Neutrophil (primary cell): ENCODE data around the gene SH2D1B.
A peak's percentile ranks its signal among the peaks of the same experiment; 100 is the strongest.
"Not testable (repeated sequence)": the region's sequence is repeated elsewhere in the genome, so short reads cannot be mapped to it uniquely, and the experiment has no call there.

Experiments used
- H3K27ac ChIP-seq: fragments of 200-600 bp; sonication (generic); 2 replicates; pipeline ENCODE4 v1.5.1; 2016; ENCODE audit warnings: mild to moderate bottlenecking, moderate library complexity
- H3K27me3 ChIP-seq: fragments of 200-600 bp; sonication (generic); 2 replicates; pipeline ENCODE4 v1.6.0; 2016; ENCODE audit warnings: mild to moderate bottlenecking
- H3K36me3 ChIP-seq: fragments of 200-600 bp; sonication (generic); 2 replicates; pipeline ENCODE4 v1.5.1; 2017
- H3K4me1 ChIP-seq, 2 experiments: fragments of 200-600 bp in 1 of 2; sonication (generic) in 1 of 2; 1 replicate in 1 of 2; 2 replicates in 1 of 2; pipeline versions ENCODE4 v1.5.1 to v1.6.1; 2013 to 2016; ENCODE audit warnings: low read depth in 1 of 2, low read length in 1 of 2, mild to moderate bottlenecking in 1 of 2, moderate library complexity in 1 of 2; ENCODE audit not compliant: control insufficient read depth in 1 of 2, insufficient read depth in 1 of 2
- H3K4me3 ChIP-seq, 2 experiments: fragments of 200-600 bp in 1 of 2; sonication (generic) in 1 of 2; 1 replicate in 1 of 2; 2 replicates in 1 of 2; pipeline ENCODE4 v1.5.1; 2013 to 2016; ENCODE audit warnings: low read depth in 1 of 2, low read length in 1 of 2, mild to moderate bottlenecking in 1 of 2, moderate library complexity in 1 of 2
- H3K9me3 ChIP-seq: fragments of 200-600 bp; sonication (generic); 2 replicates; pipeline ENCODE4 v1.5.1; 2016
- CTCF ChIP-seq: fragments of 200-600 bp; sonication (generic); IDR thresholded peaks from 2 replicates; pipeline ENCODE4 v1.5.1; 2016; ENCODE audit warnings: antibody characterized with exemption

Gene SH2D1B, protein sequence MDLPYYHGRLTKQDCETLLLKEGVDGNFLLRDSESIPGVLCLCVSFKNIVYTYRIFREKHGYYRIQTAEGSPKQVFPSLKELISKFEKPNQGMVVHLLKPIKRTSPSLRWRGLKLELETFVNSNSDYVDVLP

DNA sequence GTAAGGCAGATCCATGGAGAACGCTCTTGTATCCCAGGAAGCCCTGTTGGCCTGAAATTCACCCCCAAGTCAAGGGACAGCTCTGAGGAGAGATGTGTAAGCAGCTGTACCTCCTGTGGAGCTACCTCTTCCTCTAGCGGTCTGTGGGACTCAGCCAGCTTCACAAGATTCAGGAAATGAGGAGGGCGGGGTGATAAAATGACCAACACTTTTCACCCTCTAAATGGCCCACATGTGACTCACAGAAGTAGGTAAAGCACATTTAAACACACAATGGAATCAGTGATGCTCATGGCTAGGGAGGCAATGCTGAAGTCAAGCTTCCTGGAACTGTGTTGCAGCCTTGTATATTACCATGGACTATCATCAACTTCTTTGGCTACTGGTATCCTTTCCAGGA, at the start of gene SH2D1B:
TSS of gene SH2D1B (minus strand) at position 135 of the 400 bp plus-strand sequence. CDS start at position 15, 120 bp downstream.
- Histone ChIP-seq H3K9me3 (no peaks in the 10 kb centered on the region), H3K27ac (peak within 1 kb of the TSS; percentile 82), H3K4me1 (peaks cover 19 to 34% of the 10 kb centered on the region in 2 experiments), H3K4me3 (peak within 1 kb of the TSS in 1 of 2 experiments; percentile 23), H3K27me3 (no peaks in the 10 kb centered on the region), H3K36me3 (no peaks in the 10 kb centered on the region)
- no peak for TF ChIP-seq CTCF

DNA sequence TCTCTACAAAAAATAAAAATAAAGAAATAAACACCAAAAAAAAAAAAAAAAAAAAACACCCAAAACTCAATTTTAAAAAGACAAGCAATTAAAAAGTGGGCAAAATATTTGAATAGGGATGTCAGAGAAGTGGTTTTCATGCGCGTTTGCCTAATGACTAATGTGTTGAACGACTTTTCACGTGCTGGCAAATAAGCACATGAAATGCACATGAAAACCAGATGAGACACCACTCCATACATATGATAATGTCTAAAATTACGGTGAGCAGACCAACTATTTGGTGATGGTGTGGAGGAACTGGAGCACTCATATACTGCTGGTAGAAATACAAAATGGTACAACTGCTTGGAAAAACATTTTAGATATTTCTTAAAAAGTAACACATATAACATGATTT, 46.3 kb upstream of the SH2D1B start:
- no peak for TF ChIP-seq CTCF
- Histone ChIP-seq H3K9me3 (no peaks in the 10 kb centered on the region), H3K27ac (no peak overlapping the region), H3K36me3 (no peaks in the 10 kb centered on the region), H3K4me1 (no peaks in the 10 kb centered on the region), H3K27me3 (no peaks in the 10 kb centered on the region), H3K4me3 (no peak overlapping the region)

DNA sequence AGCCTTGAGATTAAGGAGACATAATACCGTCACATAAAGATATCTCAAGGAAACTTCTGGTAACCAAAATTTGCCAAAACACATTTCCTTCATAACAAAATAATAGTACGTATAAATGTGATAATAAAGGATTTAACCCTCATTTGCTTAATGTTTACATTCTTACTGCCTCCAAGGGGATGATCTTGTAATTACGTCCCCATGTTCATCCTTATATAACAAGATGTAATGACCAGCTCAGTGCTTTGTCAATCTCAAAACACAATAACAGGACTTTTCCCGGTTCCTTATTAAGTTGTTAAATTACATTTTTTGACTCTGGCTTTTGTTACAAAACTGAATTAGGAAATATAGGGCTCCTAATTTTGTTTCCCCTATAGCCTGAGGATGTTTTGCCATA, 44.4 kb upstream of the SH2D1B start:
- Histone ChIP-seq H3K9me3 (no peaks in the 10 kb centered on the region), H3K27me3 (peaks cover 5% of the 10 kb centered on the region), H3K4me1 (no peaks in the 10 kb centered on the region), H3K4me3 (no peak overlapping the region), H3K27ac (no peak overlapping the region), H3K36me3 (no peaks in the 10 kb centered on the region)
- no peak for TF ChIP-seq CTCF

DNA sequence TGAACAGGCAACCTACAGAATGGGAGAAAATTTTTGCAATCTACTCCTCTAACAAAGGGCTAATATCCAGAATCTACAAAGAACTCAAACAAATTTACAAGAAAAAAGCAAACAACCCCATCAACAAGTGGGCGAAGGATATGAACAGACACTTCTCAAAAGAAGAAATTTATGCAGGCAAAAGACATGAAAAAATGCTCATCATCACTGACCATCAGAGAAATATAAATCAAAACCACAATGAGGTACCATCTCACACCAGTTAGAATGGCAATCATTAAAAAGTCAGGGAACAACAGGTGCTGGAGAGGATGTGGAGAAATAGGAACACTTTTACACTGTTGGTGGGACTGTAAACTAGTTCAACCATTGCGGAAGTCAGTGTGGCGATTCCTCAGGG, 42.4 kb upstream of the SH2D1B start:
- H3K27ac ChIP-seq, H3K27me3 ChIP-seq, H3K36me3 ChIP-seq, H3K4me1 ChIP-seq, H3K4me3 ChIP-seq, H3K9me3 ChIP-seq: not testable (repeated sequence)

- no peak overlapping the region for H3K27ac ChIP-seq
- peaks cover 0 to 3% of the 10 kb centered on the region in 2 experiments for H3K4me1 ChIP-seq
- no peak for TF ChIP-seq CTCF
- peaks cover 14% of the 10 kb centered on the region for H3K27me3 ChIP-seq
- no peak overlapping the region for H3K4me3 ChIP-seq
- H3K9me3 ChIP-seq = no peaks in the 10 kb centered on the region
- no peaks in the 10 kb centered on the region for H3K36me3 ChIP-seq
These were observed 35.0 kb upstream of the SH2D1B start for GRCh38 chr1:162446946-162447345.

GRCh38 chr1:162444903-162445302, 33.0 kb upstream of the SH2D1B start:
- Histone ChIP-seq H3K27ac (no peak overlapping the region), H3K27me3 (peaks cover 27% of the 10 kb centered on the region), H3K9me3 (no peaks in the 10 kb centered on the region), H3K36me3 (no peaks in the 10 kb centered on the region), H3K4me1 (peaks cover 0 to 3% of the 10 kb centered on the region in 2 experiments), H3K4me3 (no peak overlapping the region)
- no peak for TF ChIP-seq CTCF

- H3K4me1 ChIP-seq, H3K27me3 ChIP-seq, H3K4me3 ChIP-seq, H3K36me3 ChIP-seq, H3K27ac ChIP-seq, H3K9me3 ChIP-seq: not testable (repeated sequence)
These were observed 21.2 kb upstream of the SH2D1B start for GRCh38 chr1:162432977-162433713.
